NCI-H2107 treated with DMSO at 0.1 percent for 48 hours (cell line): ENCODE data around the gene MAFF.
"Not testable (repeated sequence)": the region's sequence is repeated elsewhere in the genome, so short reads cannot be mapped to it uniquely, and the experiment has no call there.

Source experiments
- DNase-seq: peaks from one replicate; lab custom pipeline; 2025; ENCODE audit not compliant: unreplicated experiment; lab: John Stamatoyannopoulos, UW

The MAFF gene

DNA sequence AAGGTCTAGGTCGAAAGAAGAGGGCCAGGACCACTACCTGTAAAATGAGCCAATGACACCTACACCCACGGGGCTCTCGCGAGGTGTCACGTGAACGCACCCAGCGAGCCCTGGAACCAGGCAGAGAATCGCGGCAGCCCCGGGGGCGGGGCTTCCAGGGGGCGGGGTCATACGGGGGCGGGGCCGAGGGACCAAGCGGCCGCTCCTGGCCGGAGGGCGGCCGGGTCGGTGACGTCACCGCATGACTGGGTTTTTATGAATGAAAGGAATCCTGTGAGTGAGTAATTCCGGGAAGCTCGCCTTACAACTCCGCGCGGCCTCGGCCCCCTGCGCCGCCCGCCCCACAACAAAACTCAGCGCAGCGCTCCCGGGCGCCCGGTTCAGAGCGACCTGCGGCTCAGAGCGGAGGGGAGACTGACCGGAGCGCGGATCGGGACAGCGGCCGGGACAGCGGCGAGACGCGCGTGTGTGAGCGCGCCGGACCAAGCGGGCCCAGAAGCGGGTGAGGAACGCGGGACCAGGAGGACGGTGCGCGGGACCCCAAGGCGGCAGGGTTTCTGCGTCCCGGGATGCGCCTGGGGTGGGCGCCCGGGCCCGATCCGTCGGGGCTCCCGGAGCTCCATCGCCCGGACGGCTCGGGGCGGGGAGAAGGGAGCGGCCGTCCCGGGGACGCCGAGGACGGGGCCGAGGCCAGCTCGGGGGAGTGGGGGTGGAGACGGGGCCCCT lies at the start of gene MAFF:
Gene MAFF (plus strand): TSS at position 284 of the 726 bp plus-strand sequence. CDS start 11,860 bp downstream, outside the sequence.
- peak; percentile 83 for DNase-seq

DNA sequence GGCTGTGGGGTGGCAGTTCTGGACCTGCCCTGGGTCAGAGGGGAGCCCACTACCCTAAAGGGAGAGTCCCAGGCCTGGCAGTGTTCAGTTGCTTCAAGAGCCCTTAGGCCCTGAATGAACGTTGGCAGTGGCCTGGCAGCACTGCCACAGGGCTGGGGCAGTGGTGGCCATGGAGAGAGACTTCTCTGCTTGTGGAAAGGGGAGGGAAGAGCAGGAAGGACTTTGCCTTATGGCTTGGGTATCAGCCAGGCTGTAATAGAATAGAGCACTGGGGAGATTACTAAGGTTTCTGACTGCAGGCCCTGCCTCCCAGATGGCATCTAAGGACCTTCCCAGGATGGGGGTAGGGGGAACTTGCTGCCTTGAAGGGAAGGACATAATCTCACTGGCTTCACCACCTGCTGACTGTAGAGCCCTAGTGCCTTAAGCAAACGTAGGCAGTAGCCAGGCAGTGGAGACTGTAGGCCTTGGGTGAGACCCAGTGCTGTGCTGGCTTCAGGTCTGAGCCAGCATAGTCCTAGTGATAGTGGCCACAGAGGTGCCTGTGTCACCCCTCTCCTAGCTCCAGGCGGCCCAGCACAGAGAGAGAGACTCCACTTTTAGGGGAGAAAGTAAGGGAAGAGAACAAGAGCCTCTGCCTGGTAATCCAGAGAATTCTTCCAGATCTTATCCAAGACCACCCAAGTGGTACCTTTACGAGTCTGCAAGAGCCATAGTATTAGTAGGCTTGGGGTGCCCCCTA lies 47.8 kb upstream of the MAFF start:
- no peak for DNase-seq

DNA sequence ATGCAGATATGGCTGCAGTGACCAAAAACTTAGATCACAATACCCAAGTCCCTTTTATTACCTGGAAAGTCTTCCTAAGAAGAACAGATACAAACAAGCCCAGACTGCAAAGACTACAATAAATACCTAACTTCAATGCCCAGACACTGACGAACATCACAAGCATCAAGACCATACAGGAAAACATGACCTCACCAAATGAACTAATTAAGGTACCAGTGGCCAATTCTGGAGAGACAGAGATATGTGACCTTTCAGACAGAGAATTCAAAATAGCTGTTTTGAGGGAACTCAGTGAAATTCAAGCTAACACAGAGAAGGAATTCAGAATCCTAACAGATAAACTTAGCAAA lies 47.3 kb upstream of the MAFF start:
- DNase-seq: not testable (repeated sequence)

DNA sequence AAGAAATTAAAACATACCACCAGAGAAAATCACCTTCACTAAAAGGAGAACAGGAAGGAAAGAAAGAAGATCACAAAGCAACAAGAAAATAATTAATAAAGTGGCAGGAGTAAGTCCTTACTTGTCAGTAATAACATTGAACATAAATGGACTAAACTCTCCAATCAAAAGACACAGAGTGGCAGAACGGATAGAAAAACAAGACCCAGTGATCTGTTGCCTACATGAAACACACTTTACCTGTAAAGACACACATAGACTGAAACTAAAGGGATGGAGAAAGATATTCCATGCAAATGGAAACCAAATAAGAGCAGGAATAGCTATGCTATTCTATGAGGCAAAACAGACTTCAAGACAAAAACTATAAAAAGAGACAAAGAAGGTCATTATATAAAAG lies 46.1 kb upstream of the MAFF start:
- DNase-seq: no peak

DNA sequence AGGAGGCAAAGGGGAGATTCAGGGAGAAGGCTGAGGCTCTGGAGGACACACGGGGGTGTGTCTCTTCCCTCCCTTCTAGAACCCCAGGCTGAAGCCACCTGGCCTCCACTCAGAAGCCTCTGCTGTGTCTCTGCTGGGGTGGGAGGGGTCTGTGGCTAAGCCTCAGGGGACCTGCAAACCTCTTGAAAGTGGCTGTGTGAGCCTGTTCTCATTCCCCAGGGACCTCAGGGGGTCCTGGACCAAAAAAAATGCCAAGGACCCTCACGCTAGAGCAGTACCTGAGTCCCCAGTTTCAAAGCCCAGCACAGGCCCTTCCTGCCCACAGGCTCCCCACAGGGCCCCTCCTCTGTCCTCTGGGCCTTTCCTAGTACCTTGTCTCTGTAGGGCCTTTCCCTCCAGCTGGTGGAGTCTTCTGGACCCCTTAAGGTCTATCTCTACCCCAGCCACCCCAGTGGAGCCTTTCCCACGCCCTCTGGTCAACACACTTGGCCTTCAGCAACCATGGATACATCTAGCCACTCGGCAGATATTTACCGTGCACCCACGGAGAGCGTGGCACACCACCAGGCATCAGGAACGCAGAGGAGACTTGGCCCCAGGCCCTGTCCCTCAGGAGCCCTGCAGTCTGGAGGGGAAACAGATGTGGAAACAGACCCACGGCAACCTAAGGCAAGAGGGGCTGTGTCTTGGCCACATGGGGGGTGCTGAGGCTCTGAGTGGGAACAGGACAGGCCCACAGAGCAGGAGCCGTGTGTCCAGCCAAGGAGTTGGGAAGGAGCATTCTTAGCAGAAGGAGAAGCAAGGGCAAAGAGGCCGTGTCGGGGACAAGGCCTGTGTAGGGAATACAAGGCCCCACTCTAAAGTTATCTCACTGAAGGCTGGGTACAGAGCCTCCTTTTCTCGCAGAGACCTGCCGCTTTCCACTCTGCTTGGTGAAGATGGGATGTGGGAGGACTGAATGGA lies 38.6 kb upstream of the MAFF start:
- no peak for DNase-seq

DNA sequence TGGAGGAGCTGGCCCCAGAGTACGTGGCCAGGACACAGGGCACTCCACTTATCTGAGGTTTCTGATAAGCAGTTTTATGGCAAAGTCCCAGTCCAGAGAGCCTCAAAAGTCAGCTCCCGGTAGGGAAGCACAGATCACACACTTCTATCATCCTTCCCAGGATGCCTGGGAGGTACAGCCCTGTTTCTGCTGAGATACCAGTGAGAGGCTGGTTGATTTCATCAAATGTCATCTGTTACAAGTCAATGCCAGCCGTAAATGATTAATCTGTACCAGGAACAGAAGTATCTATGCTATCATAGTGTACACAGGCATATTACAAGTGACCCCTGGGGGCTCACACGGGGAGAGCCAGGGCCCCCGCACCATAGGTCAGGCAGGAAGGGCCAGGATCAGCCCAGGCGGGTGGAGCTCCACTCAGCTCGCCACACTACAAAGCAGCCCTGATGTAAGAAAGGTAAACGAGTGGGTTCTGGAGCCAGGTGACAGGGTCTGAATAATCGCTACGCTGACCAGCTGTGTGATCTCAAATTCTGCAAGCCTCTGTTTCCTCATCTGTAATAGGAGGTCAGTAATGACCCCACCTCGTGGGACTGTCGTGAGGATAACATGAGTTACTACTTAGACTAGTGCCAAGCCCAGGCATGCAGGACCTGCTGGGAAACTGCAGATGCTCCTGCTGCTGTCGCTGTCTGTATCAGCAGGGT lies 37.8 kb upstream of the MAFF start:
- no peak for DNase-seq

DNA sequence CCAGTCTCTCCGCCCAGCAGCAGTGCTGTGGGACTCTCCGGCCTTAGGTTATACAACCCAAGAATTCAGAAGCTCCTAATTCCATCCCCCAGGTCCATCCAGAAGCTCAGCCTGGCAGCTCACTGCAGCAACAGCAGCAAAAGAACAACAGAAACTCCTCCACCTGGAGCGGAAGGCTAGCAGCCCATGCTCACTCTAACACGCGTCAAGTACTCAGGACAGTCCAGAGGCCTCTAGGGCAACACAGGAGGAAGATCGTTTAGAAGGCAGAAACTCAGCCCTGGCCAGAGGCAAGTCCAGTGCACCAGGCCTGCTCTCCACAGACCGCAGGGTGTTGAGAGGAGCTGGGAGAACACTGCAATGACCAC lies 37.3 kb upstream of the MAFF start:
- DNase-seq: no peak

DNA sequence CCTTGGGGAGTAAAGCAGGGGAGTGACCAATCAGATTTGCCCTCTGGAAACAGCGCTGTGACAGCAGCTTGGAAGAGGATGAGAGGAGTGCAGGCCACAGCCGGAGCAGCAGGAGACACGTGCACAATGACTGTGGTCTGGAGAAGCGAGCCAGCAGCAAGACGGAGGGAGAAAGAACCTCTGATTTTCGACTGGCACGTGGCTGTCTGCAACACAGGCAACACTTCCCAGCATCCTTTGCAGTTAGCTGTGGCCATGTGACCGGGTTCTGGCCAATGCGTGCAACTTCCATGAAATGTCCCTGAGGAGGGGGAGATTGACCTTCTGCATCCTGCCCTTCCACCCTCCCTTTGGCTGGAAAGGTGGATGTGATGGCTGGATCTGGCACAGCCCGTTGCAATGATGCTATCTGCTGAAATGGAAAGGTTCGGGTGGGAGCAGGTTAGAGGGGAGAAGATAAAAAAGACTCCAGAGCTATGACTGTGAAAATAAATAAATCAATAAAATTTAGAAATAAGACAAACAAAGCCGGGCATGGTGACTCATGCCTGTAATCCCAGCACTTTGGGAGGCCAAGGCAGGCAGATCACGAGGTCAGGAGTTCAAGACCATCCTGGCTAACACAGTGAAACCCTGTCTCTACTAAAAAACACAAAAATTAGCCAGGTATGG lies 35.7 kb upstream of the MAFF start:
- DNase-seq: no peak

DNA sequence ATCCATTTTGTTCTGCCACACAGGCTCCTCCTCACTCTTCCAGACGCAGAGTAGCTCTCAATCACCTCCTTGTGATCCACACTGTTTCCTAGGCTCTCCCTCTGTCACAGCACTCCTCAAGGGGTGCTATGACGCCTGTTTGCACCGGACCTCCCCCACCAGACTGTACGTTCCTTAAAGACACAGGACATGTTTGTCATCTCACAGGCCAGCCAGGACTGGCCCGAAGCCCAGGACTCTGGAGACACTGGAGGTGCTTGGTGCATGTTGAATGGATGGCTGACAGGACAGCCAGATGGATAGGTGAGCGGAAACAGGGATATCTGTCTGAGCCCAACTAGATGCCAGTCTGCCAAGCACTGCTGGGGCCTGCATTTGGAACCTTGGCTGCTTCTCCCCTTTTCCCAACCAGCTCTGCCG lies 33.8 kb upstream of the MAFF start:
- DNase-seq: no peak

DNA sequence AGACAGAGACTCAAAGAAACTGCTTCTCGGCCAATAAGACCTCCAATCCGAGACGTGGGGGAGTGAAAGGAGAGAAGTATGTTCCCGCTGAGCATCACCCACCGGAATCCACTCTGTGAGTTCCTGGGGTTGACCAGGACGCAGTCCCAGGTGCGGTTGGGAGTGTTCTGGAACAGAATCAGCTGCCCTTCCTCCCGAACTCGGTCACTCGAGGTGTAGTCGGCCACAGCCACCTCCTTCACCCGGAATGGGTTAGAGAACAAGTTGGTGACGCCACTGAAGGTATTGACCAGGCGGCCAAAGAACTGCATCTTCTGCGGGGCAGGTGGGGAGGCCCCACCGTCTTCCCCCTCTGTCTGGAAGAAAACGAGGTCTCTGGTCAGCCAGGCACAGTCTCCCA lies 32.7 kb upstream of the MAFF start:
- DNase-seq: no peak

DNA sequence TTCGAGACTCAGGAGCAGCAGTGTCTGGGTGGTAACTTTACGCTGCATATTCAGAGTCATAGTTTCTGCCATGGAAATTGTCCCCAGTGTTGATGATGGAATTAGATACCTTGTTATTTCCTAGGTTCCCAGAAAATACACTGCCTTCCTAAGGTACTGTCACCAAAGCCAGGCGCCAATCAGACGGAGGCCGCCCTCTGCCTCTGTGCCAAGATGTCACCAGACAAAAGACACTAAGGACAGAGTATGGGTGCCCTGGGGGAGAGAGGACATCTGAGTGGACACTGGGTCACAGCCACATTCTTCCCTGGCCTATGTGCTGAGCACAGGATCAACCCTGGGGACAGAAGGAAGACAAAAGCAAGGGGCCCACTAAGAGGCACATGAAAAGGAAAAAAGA lies 31.3 kb upstream of the MAFF start:
- no peak for DNase-seq

DNA sequence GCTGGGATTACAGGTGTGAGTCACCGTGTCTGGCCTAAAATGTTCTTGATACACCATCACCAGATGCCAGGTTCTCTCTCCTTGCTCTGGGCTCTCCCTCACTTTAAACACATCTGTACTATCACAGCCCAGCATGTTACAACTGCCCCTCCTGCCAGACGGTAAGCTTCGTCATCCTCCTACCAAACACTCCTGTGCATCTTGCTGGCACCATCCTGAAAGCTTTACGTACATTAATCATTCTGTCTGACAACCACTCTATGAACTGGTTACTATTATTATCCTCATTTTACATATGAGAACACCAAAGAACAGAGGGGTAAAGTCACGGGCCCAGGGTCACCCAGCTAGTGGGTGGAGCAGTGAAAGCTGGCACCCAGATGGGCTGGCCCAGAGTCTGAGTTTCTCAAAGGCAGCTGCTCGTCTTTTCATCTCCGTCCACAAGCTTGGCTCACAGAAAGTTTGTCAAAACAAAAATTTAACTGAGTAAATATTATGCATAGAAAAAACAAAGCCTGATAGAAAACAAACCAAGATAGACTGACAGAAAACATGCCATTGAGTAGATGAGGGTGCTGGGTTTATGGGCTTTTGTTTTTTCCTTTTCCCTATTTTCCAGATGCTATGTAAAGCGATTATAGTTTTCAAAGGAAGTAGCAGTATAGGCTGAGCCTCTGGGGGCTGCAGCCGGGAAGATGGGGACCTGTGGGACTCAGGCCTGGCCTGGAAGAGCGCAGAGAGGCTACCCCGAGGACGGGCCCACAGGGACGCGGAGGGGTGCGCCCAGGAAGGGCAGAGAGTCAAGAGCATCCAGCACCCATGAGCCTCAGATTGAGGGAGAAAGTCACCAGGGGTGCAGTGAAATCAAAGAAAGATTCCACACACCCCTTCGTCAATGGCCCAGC lies 29.6 kb upstream of the MAFF start:
- no peak for DNase-seq

DNA sequence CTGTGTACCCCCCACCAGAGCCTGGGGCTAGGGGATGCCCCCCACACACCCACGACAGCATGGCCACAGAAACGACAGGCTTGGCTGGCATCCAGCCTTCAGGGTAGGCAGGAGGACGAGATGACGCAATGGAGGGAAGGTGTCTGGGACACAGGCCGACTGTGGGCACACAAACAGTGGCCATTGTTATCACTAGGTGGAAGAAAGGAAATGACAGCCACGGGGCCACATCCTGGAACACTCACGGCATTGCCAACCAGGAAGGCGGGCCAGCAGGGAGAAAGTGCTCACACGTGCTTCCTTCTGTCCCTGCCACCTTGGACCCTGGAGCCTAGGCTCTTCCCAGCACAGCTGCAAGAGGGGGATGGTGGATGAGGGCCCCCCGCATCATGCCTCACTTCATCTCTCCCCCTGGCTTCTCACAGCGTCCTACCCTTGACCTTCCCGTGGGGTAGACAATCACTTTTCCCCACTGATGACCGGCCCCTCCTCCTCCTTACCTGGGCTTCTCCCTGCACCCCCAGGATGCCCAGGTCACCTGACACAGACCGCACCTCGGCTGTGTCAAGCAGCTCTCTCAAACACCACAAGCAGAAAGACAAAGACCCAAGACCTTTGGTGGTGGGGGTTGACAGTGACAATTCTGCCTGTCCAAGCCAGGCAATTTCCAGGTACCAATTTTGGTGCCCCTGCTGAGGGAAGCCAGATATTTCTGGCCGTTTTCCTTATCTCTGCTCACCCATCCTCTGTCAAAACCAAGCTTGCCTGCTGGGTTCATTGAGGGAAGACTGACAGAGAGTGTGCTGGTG lies 28.8 kb upstream of the MAFF start:
- no peak for DNase-seq

DNA sequence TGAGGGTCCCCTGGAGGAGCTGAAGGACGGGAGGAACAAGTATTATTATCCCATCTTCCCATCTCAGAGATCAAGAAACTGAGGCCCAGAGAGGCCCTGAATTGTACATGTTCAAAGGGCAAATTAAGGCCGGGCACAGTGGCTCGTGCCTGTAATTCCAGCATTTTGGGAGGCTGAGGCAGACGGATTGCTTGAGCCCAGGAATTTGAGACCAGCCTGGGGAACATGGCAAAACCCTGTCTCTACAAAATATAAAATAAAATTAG lies 28.2 kb upstream of the MAFF start:
- DNase-seq: no peak

DNA sequence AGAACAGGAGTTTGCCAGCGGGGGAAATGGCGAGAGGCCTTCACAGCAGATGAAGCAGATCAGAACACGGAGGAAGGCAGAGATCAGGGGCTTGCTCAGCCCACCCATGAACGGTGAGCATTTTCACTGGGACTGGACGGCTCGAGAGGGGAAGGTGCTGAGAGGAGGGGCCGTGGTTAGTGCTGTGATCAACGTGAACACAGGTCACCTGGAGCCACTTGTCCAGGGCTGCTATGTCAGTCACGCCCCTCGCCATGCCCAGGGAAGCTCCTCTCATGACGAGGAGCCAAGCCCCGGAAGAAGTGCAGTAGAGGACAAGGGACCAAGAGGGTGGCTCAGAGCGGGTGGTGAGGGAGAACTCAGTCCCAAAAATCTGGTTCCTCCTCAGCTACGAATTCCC lies 27.2 kb upstream of the MAFF start:
- no peak for DNase-seq

DNA sequence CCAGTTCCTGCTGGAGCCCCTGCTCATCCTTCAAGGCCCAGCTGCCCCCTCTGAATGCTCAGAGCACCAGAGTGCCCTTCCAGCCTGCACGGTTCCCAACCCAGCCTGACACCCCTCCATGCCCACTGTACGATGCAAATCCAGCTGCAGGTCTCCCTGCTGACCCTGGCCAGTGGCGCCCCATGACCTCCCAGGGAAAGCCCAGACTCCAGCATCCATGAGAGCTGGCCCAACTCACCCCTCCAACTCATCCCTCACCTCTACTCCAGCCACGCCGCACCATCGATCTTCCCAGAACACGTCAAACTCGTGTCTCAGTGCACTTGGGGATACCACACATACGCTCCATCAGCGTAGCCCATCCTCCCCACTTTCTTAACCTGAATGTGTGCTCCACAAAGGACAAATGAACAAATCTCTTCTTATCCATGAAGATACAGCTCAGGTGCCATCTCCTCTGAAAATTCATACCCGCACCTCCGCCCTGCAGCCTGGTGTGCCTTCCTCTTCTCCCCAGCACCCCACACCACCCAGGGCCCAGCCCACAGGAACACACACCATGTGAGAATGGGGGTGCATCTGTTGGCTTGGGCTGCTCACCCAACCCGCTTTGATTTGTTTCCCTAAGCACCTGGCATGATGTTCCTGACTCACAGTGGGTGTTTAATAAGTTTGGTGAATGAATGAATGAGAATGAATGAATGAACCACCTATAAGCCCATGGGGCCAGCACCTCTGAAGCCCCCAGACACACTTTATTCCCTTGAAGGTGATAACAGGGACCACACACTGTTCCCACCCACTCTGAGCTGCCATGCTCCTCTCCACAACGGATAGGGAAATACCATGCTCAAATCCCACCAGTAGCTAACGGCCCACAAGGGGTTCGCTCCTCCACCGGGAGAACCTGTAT lies 26.3 kb upstream of the MAFF start:
- DNase-seq: no peak

DNA sequence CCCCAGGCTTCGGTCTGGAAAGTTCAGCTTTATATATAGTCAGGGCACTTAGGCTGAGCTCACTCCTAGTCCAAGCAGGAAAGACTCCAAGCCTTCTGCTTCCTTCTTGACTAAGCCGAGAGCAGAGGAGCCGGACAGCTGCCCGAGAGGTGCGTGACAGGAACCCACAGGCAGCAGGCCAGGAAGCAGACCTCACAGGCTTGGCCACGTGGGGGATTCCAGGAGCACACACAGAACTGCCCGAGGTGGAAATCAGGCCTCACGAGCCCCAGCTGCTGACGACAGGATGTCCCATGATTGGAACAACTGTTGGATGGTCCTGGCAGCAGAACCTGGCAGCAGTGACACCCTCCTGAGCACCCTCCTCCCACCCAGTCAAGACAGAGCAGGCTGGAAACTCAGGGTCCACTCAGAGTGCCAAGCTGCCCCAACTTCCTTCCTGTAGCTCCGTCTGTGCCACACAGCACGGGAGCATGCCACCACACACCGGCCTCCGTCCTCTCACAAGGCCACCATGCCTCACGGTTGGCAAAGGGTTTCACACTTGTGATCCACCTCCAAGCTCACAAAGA lies 25.5 kb upstream of the MAFF start:
- no peak for DNase-seq

DNA sequence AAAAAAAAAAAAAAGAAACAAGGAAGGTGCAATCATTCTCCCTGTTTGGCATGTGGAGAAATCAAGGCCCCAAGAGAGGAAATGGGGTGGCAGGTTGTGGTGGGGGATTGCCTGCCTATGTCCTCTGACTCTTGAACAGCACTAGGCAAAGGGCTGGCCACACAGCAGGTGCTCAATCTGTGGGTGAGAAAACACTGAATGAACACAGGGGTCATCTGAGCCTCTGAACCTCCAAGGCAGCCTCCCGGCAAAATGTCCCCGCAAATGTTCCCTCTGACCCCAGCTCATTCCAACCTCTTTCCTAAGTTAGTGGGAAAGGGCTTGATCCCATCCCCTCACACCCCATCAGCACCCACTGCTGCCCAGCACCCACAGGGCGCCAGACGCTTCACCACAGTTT lies 24.8 kb upstream of the MAFF start:
- no peak for DNase-seq
